Neutrophil (primary cell): ENCODE data around the gene CCL16.
"Not testable (repeated sequence)": the region's sequence is repeated elsewhere in the genome, so short reads cannot be mapped to it uniquely, and the experiment has no call there.

Source experiments
- H3K27ac ChIP-seq: fragments of 200-600 bp; sonication (generic); 2 replicates; pipeline ENCODE4 v1.5.1; 2016; ENCODE audit warnings: mild to moderate bottlenecking, moderate library complexity
- H3K27me3 ChIP-seq: fragments of 200-600 bp; sonication (generic); 2 replicates; pipeline ENCODE4 v1.6.0; 2016; ENCODE audit warnings: mild to moderate bottlenecking
- H3K36me3 ChIP-seq: fragments of 200-600 bp; sonication (generic); 2 replicates; pipeline ENCODE4 v1.5.1; 2017
- H3K4me1 ChIP-seq, 2 experiments: fragments of 200-600 bp in 1 of 2; sonication (generic) in 1 of 2; 1 replicate in 1 of 2; 2 replicates in 1 of 2; pipeline versions ENCODE4 v1.5.1 to v1.6.1; 2013 to 2016; ENCODE audit warnings: low read depth in 1 of 2, low read length in 1 of 2, mild to moderate bottlenecking in 1 of 2, moderate library complexity in 1 of 2; ENCODE audit not compliant: control insufficient read depth in 1 of 2, insufficient read depth in 1 of 2
- H3K4me3 ChIP-seq, 2 experiments: fragments of 200-600 bp in 1 of 2; sonication (generic) in 1 of 2; 1 replicate in 1 of 2; 2 replicates in 1 of 2; pipeline ENCODE4 v1.5.1; 2013 to 2016; ENCODE audit warnings: low read depth in 1 of 2, low read length in 1 of 2, mild to moderate bottlenecking in 1 of 2, moderate library complexity in 1 of 2
- H3K9me3 ChIP-seq: fragments of 200-600 bp; sonication (generic); 2 replicates; pipeline ENCODE4 v1.5.1; 2016
- TF ChIP-seq, protein P1 (sequence below): fragments of 200-600 bp; sonication (generic); IDR thresholded peaks from 2 replicates; pipeline ENCODE4 v1.5.1; 2016; ENCODE audit warnings: antibody characterized with exemption

Gene CCL16

DNA sequence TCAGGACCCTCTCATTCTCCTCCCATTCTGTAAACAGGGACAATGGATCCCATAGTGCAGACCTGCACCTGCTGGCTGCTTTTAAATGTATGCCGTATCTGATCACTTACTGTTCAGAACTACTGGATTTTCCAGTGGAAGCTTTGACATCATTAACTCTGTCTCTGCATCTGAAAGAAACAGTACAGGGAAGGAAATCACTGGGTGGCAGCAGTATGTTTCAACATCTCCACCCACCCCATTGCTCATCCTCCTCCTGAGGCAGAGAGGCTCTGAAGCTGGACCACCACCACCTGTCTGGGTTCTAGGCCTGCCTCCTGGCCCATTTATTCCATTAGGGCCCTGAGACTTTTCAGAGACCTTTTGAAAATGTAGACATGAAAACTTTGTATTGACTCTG, 17.5 kb upstream of the CCL16 start:
- TF ChIP-seq, protein P1, sequence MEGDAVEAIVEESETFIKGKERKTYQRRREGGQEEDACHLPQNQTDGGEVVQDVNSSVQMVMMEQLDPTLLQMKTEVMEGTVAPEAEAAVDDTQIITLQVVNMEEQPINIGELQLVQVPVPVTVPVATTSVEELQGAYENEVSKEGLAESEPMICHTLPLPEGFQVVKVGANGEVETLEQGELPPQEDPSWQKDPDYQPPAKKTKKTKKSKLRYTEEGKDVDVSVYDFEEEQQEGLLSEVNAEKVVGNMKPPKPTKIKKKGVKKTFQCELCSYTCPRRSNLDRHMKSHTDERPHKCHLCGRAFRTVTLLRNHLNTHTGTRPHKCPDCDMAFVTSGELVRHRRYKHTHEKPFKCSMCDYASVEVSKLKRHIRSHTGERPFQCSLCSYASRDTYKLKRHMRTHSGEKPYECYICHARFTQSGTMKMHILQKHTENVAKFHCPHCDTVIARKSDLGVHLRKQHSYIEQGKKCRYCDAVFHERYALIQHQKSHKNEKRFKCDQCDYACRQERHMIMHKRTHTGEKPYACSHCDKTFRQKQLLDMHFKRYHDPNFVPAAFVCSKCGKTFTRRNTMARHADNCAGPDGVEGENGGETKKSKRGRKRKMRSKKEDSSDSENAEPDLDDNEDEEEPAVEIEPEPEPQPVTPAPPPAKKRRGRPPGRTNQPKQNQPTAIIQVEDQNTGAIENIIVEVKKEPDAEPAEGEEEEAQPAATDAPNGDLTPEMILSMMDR = no peak
- H3K4me3 ChIP-seq = no peak overlapping the region
- no peaks in the 10 kb centered on the region for H3K4me1 ChIP-seq
- no peak overlapping the region for H3K27ac ChIP-seq
- H3K9me3 ChIP-seq = no peaks in the 10 kb centered on the region
- no peaks in the 10 kb centered on the region for H3K27me3 ChIP-seq
- no peaks in the 10 kb centered on the region for H3K36me3 ChIP-seq

DNA sequence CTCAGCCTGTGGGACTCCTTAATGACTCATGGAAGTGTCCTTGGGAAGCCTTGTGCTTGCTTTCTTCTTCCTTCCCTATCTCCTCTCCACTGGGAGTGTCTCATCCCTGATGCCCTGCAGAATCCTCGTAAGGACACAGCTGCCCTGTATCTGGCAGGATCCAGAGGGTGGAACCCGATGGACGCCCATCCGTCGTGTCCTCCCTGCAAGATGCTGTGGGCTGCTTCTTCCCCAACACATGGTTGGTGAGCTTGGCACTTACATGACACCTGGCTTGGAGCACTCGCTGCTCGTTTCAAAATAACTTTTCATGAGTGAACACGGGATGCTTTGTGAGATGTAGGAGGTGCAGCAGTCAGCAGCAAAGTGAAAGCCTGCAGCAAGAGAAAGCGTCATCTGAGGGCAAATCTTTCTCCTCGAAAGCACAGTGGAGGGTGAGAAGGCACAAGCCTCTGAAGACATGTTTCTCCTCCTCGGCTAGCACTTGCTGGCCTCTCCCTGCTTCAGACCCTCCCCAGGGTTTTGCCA, 16.8 kb upstream of the CCL16 start:
- Histone ChIP-seq H3K27ac (no peak overlapping the region), H3K9me3 (no peaks in the 10 kb centered on the region), H3K4me1 (no peaks in the 10 kb centered on the region), H3K4me3 (no peak overlapping the region), H3K27me3 (no peaks in the 10 kb centered on the region), H3K36me3 (no peaks in the 10 kb centered on the region)
- TF ChIP-seq, protein P1 = no peak

DNA sequence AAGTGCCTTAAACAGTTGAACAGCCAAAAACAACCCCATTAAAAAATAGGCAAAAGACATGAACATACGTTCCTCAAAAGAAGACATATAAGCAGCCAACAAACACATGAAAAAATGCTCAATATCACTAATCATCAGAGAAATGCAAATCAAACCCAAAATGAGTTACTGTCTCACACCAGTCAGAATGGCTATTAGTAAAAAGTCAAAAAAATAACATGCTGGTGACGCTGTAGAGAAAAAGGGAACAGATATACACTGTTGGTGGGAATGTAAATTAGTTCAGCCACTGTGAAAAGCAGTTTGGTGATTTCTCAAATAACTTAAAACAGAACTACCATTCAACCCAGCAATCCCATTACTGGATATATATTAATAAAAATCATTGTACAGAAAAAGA, 14.0 kb upstream of the CCL16 start:
- H3K27me3 ChIP-seq, H3K4me1 ChIP-seq, H3K27ac ChIP-seq, H3K36me3 ChIP-seq, H3K9me3 ChIP-seq, H3K4me3 ChIP-seq: not testable (repeated sequence)

DNA sequence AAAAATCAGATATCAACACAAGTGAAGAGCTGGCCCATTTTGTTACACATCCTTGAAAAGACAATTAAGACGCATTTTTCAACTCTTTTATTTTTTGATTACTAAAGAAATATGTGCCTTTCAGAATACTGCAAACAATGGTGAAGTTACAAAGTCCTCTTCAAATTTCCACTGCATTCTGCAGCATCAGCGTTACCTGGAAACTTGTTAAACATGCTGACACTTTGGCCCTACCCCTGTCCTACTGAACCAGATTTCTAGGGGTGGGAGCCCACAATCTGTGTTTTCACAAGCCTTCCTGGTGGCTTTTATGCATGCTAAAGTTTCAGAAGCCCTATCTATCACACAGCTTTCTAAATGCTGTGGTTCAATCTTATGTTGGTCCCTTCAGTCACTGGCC, 9.8 kb upstream of the CCL16 start:
- Histone ChIP-seq H3K4me1 (no peaks in the 10 kb centered on the region), H3K36me3 (no peaks in the 10 kb centered on the region), H3K27ac (no peak overlapping the region), H3K27me3 (no peaks in the 10 kb centered on the region), H3K9me3 (no peaks in the 10 kb centered on the region), H3K4me3 (no peak overlapping the region)
- TF ChIP-seq, protein P1 = no peak

DNA sequence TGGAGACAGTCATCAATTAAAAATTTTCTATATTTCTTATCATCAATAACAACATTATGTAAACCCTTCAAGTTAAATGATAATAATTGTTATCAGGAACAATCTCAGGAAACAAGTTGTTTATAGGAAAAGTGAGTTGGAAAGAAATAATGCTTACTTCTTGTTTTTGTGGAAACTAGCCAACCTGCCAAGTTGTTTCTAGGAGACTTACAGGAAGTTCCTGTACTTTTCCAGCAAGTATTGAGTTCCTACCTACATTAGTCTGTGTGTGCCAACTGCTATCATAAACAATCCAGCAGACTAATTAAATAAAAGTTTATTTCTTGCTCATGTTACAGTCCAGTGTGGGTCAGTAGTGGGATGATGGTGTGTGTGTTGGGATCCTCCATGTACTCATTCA, 6.9 kb upstream of the CCL16 start:
- Histone ChIP-seq H3K4me1 (no peaks in the 10 kb centered on the region), H3K9me3 (no peaks in the 10 kb centered on the region), H3K27ac (no peak overlapping the region), H3K4me3 (no peak overlapping the region), H3K27me3 (no peaks in the 10 kb centered on the region), H3K36me3 (no peaks in the 10 kb centered on the region)
- TF ChIP-seq, protein P1 = no peak

DNA sequence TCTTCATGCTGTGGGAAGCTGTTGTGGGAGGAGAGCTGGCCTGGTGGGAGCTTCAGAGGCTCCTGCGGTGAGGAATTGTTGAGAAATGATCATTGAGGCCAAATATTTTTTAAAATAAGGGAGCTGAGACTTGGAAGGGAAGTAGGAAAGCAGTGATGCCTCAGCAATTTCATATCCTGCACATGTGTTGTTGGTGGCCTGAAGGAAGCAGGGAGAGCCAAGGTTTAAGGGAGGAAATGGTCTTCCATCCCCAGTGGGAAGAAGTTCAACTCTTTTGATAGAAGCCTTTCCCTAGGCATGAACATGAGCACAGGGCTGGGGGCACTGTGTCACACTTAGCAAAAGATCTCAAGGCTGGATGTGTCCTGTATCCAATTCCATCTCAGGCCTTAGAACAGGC, 5.3 kb upstream of the CCL16 start, which contains the start of gene CCL14:
Gene CCL14 (minus strand): TSS at position 87 of the 400 bp plus-strand sequence. CDS start 80 bp downstream, at position 7.
- H3K9me3 ChIP-seq = no peaks in the 10 kb centered on the region

More for the DNA sequence above, 5.3 kb upstream of the CCL16 start, which contains the start of gene CCL14:
- no peaks in the 10 kb centered on the region for H3K4me1 ChIP-seq
- no peaks in the 10 kb centered on the region for H3K36me3 ChIP-seq
- no peaks in the 10 kb centered on the region for H3K27me3 ChIP-seq
- TF ChIP-seq, protein P1 = no peak
- no peak within 1 kb of the TSS for H3K27ac ChIP-seq
- no peak within 1 kb of the TSS for H3K4me3 ChIP-seq
